GM18873 (cell line): ENCODE measurements around the gene COX17.

ENCODE experiments used
- ATAC-seq: cut with Tn5 transposase; IDR thresholded peaks from one replicate; pipeline ENCODE4 v1.9.1; 2021; ENCODE audit warnings: mild to moderate bottlenecking, moderate library complexity, moderate number of reproducible peaks; ENCODE audit not compliant: unreplicated experiment, low FRiP score

The COX17 gene

GRCh38 chr3:119647171-119647570 lies 30.0 kb downstream of the COX17 start:
- ATAC-seq, result no peak

- no peak for ATAC-seq
These were observed 31.4 kb downstream of the COX17 start for GRCh38 chr3:119645813-119646212.

- ATAC-seq, result no peak
These were observed 32.7 kb downstream of the COX17 start for GRCh38 chr3:119644481-119644880.

GRCh38 chr3:119643528-119643927 lies 33.7 kb downstream of the COX17 start:
- no peak for ATAC-seq

GRCh38 chr3:119642746-119643473 lies 34.3 kb downstream of the COX17 start:
- ATAC-seq, result no peak

GRCh38 chr3:119641416-119641815 lies 35.8 kb downstream of the COX17 start:
- no peak for ATAC-seq

- no peak for ATAC-seq
These were observed 37.5 kb downstream of the COX17 start for GRCh38 chr3:119639494-119640350.

- peak; percentile 34 for ATAC-seq
These were observed 39.3 kb downstream of the COX17 start for GRCh38 chr3:119637679-119638477.

- ATAC-seq, result no peak
These were observed 40.2 kb downstream of the COX17 start for GRCh38 chr3:119636891-119637611.

- ATAC-seq, result no peak
These were observed 41.0 kb downstream of the COX17 start for GRCh38 chr3:119636249-119636648.

GRCh38 chr3:119635719-119636118 lies 41.5 kb downstream of the COX17 start:
- no peak for ATAC-seq

GRCh38 chr3:119632829-119633228 lies 44.4 kb downstream of the COX17 start:
- no peak for ATAC-seq

GRCh38 chr3:119632216-119632615 lies 45.0 kb downstream of the COX17 start:
- ATAC-seq, result no peak

GRCh38 chr3:119631516-119631915 lies 45.7 kb downstream of the COX17 start:
- no peak for ATAC-seq

- ATAC-seq, result no peak
These were observed 46.3 kb downstream of the COX17 start for GRCh38 chr3:119630880-119631329.

- no peak for ATAC-seq
These were observed 46.9 kb downstream of the COX17 start for GRCh38 chr3:119630128-119630879.

- ATAC-seq, result peak; percentile 29
These were observed 48.3 kb downstream of the COX17 start for GRCh38 chr3:119628816-119629445.

- ATAC-seq, result peak; percentile 54
These were observed 48.8 kb downstream of the COX17 start for GRCh38 chr3:119628390-119628789.

- ATAC-seq, result no peak
These were observed 49.7 kb downstream of the COX17 start for GRCh38 chr3:119627461-119627860.
